SK-N-SH (cell line): Measurements from ENCODE around the gene USP1. TPM values are rescaled to one million over a fixed set of nuclear protein-coding genes. Genes with fewer than 3 reads are reported as not detected.
A peak's percentile ranks its signal among the peaks of the same experiment; 100 is the strongest.

Experiments
- CTCF ChIA-PET: fragments of 300-600, 350-600 bp; formaldehyde crosslinking; extraction: SDS; loops from one replicate; lab custom pipeline; 2021; lab: Yijun Ruan, JAX
- POLR2A ChIA-PET: fragments of 350-600 bp; sonication (Branson Sonifier 250); formaldehyde crosslinking; extraction: SDS; loops from one replicate; lab custom pipeline; 2020; ENCODE audit warnings: antibody characterized with exemption, inconsistent platforms; lab: Yijun Ruan, JAX
- DNase-seq: peaks from one replicate; pipeline ENCODE4 v3.0.0; 2012
- H2AFZ ChIP-seq: fragments of 200-600 bp; sonication (generic); 2 replicates; pipeline ENCODE4 v1.8.1; 2016; ENCODE audit warnings: antibody characterized with exemption, mild to moderate bottlenecking, low read depth
- H3F3A ChIP-seq: fragments of 200-600 bp; sonication (generic); replicated peaks from 2 replicates; pipeline ENCODE3; 2016; ENCODE audit warnings: antibody characterized with exemption, mild to moderate bottlenecking; ENCODE audit not compliant: insufficient read depth
- H3K27ac ChIP-seq, 2 experiments: fragments of 200-500 bp in 1 of 2; fragments of 200-600 bp in 1 of 2; sonication (Bioruptor generic) in 1 of 2; sonication (generic), shearing (Covaris generic) in 1 of 2; 2 replicates each; pipeline versions ENCODE4 v1.5.1 to v1.6.1; 2014 to 2016; ENCODE audit warnings: low read depth in 2 of 2, inconsistent platforms in 1 of 2, low read length in 1 of 2, mild to moderate bottlenecking in 1 of 2, mixed read lengths in 1 of 2
- H3K27me3 ChIP-seq: fragments of 200-600 bp; sonication (generic), shearing (Covaris generic); 2 replicates; pipeline ENCODE4 v1.6.1; 2016; ENCODE audit warnings: mixed run types; ENCODE audit not compliant: insufficient read depth
- H3K36me3 ChIP-seq, 2 experiments: fragments of 200-500 bp in 1 of 2; fragments of 200-600 bp in 1 of 2; sonication (Bioruptor generic) in 1 of 2; sonication (generic) in 1 of 2; replicated peaks in 1 of 2; 2 replicates each; pipeline versions ENCODE3 to v1.5.1; 2014 to 2016; ENCODE audit warnings: low read length in 1 of 2, mild to moderate bottlenecking in 1 of 2; ENCODE audit not compliant: insufficient read depth in 2 of 2, control insufficient read depth in 1 of 2
- H3K4me1 ChIP-seq, 2 experiments: fragments of 200-500 bp in 1 of 2; fragments of 200-600 bp in 1 of 2; sonication (Bioruptor generic) in 1 of 2; sonication (generic), shearing (Covaris generic) in 1 of 2; 2 replicates each; pipeline versions ENCODE4 v1.5.1 to v1.6.1; 2014 to 2016; ENCODE audit warnings: low read depth in 1 of 2, low read length in 1 of 2, mixed run types in 1 of 2; ENCODE audit not compliant: insufficient read depth in 2 of 2, control insufficient read depth in 1 of 2
- H3K4me2 ChIP-seq: fragments of 200-600 bp; sonication (generic), shearing (Covaris generic); 2 replicates; pipeline ENCODE4 v1.6.1; 2017; ENCODE audit warnings: mixed run types
- H3K4me3 ChIP-seq, 2 experiments: fragments of 200-500 bp in 1 of 2; fragments of 200-600 bp in 1 of 2; sonication (Bioruptor generic) in 1 of 2; sonication (generic), shearing (Covaris generic) in 1 of 2; 2 replicates each; pipeline versions ENCODE4 v1.5.1 to v1.8.1; 2014 to 2016; ENCODE audit warnings: low read depth in 2 of 2, inconsistent platforms in 1 of 2, low read length in 1 of 2, mild to moderate bottlenecking in 1 of 2, mixed read lengths in 1 of 2, moderate library complexity in 1 of 2
- H3K79me2 ChIP-seq: fragments of 200-600 bp; sonication (generic); 2 replicates; pipeline ENCODE4 v1.8.1; 2017; ENCODE audit warnings: mild to moderate bottlenecking; ENCODE audit not compliant: insufficient read depth
- H3K9ac ChIP-seq: fragments of 200-600 bp; sonication (generic); 2 replicates; pipeline ENCODE4 v1.6.1; 2017; ENCODE audit warnings: mixed run types
- H3K9me2 ChIP-seq: fragments of 200-600 bp; sonication (generic); 2 replicates; pipeline ENCODE4 v1.6.1; 2017; ENCODE audit warnings: mixed run types
- H3K9me3 ChIP-seq: fragments of 200-600 bp; sonication (generic); 2 replicates; pipeline ENCODE4 v1.6.1; 2017; ENCODE audit warnings: mixed run types, mild to moderate bottlenecking, moderate library complexity
- H4K20me1 ChIP-seq: fragments of 200-600 bp; sonication (generic); 2 replicates; pipeline ENCODE4 v1.6.1; 2017; ENCODE audit warnings: mild to moderate bottlenecking, mixed run types; ENCODE audit not compliant: insufficient read depth
- EP300 ChIP-seq, 2 experiments: IDR thresholded peaks; 2 replicates each; pipeline versions ENCODE4 v1.4.0 to v1.6.1; 2012; ENCODE audit warnings: borderline replicate concordance in 1 of 2, low read depth in 1 of 2, low read length in 1 of 2
- NFIC ChIP-seq: IDR thresholded peaks from 2 replicates; pipeline ENCODE4 v1.4.0; 2012; ENCODE audit warnings: borderline replicate concordance
- NRF1 ChIP-seq: IDR thresholded peaks from 2 replicates; pipeline ENCODE4 v1.6.1; 2012; ENCODE audit warnings: low read depth, mild to moderate bottlenecking, low read length
- POLR2AphosphoS5 ChIP-seq: IDR thresholded peaks from 2 replicates; pipeline ENCODE4 v1.6.1; 2012; ENCODE audit warnings: low read depth, low read length
- RCOR1 ChIP-seq: fragments of 150-350 bp; IDR thresholded peaks from 2 replicates; pipeline ENCODE4 v1.6.1; 2017; ENCODE audit warnings: antibody characterized with exemption, low read length
- TCF12 ChIP-seq: IDR thresholded peaks from 2 replicates; pipeline ENCODE4 v1.4.0; 2012
- WGBS: methylation state at CpG from one replicate; pipeline ENCODE4 v1.1.6; 2017; ENCODE audit warnings: low lambda C conversion rate; 5-methylcytosine and 5-hydroxymethylcytosine counted together
- polyA plus RNA-seq, 3 experiments: library from polyadenylated mRNA; depleted of rRNA; stranded (reverse); fragments of >200 nt; gene quantifications; 2 replicates each; pipeline ENCODE4 v1.2.3, GENCODE V29; 2012
- TF ChIP-seq, protein P1 (sequence below): IDR thresholded peaks from 2 replicates; pipeline ENCODE4 v1.4.0; 2012; ENCODE audit warnings: low read depth
- TF ChIP-seq, protein P2 (sequence below): IDR thresholded peaks from 2 replicates; pipeline ENCODE4 v1.4.0; 2012; ENCODE audit warnings: low read depth, borderline replicate concordance

USP1 gene
- polyA plus RNA-seq, 1 of the 3 experiments (the other 2 are of a cell fraction) = 4.3 TPM

DNA sequence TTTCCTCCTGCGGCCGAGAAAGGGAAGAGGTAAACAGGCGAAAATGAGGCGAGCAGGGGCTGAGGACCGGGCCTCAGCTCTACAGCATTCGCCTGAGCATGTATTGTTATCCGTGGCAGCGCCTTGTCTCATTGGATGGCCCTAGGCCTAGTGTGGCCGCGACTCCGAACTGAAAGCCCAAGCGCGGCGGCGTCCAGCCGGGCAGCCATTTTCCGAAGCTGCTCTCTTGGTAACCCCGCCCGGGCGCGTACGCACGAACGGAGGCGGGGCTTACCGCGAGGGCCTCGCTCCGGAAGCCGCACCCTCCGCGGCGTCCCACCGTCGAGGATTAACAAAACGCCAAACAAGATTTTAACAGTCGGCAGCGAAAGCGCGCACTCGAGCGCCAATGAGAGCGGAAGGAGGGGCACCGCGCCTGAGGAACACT, 797 bp upstream of the USP1 start (continued):
- TF ChIP-seq RCOR1 (no peak), POLR2AphosphoS5 (peak; percentile 97)

DNA sequence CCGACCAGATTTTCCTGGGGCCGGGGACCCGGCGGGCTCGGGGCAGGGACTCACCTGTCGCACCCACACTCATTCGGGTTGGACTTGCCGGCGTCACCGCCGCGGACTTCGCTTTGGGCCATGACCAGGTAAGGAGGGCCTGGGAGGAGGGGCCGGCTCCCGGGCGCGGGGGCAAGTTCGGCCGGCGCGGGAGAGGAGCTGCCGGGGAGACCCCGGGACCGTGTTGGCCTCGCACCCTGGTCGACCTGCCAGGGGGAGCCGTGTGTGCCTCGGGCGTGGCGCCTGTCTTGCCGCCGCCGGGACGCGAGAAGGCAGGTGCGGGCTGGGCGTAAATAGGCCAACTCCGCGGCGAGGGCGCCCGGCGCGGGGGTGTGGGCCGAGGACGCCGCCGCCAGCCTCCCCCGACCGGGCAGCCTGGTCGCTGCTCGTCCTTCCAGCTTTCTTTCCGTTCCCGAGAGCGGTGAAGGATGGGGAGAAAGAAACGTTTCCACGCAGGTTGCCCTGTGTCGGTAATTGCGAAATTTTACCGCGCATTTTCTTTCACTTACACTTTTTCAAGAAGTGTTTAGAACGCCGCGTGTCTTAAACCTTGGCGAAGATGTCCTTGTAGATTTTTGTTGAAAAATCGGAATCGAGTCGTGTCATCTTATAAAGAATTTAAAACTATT, 558 bp downstream of the USP1 start:
- Histone ChIP-seq H3K4me3 (peak overlapping the region; percentile 94 to 96), H3K27me3 (no peaks in the 10 kb centered on the region), H3K9me3 (no peaks in the 10 kb centered on the region), H3F3A (peaks cover 27% of the 10 kb centered on the region), H3K27ac (peak overlapping the region; percentile 97 to 100), H3K79me2 (peaks cover 56% of the 10 kb centered on the region), H3K9ac (peak overlapping the region; percentile 99), H3K9me2 (no peaks in the 10 kb centered on the region), H2AFZ (peak overlapping the region; percentile 56), H3K4me2 (peak overlapping the region; percentile 86), H3K4me1 (peaks cover 3 to 13% of the 10 kb centered on the region in 2 experiments; a peak in 3 of 4 replicates), H4K20me1 (peaks cover 25% of the 10 kb centered on the region; the same call in 1 of the 2 replicates), H3K36me3 (peaks cover 19 to 25% of the 10 kb centered on the region in 2 experiments)
- DNase-seq = no peak
- CTCF ChIA-PET = interaction anchor here (1.4 to 2.1 kb wide), 3 partner anchors 10 to 309 kb away, joined by 4 to 11 read pairs (median 9); no protein-coding TSS in a partner anchor
- under 1% methylated on average over 48 of the region's 68 CpGs for WGBS
- TF ChIP-seq EP300 (IDR thresholded peaks at IDR 0.05; ENCODE audit: borderline replicate concordance in 1 of 2, low read depth in 1 of 2, low read length in 1 of 2) = no peak
- TF ChIP-seq NFIC = 0 out of 2 replicates have a peak, but pooled peaks have one; percentile 2
- POLR2A ChIA-PET = interaction anchor here (1.1 kb wide), 1 partner anchor 262 kb away, joined by 3 read pairs; no protein-coding TSS in a partner anchor

DNA sequence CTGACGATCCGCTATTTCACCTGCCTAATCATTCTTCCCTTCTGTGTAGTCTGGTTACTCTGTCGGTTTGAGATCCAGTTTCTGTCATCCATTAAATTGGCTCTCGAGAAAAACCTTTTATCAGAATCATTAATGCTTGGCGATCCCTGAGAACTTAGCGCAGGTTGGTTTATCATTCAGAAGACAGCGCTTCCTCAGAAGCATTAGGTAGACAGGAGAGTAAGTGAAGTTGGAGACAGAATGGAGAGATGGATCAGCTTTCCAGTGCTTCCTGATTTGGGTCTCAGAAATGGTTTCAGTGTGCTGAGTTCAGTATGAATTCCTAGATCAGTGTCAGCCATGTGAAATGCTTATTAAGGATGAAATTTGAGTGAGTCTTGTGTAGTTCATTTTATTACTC, 1.3 kb downstream of the USP1 start:
- Histone ChIP-seq H2AFZ (peak overlapping the region; percentile 56; the same call in 1 of the 2 replicates), H3K4me2 (peak overlapping the region; percentile 86), H3F3A (peaks cover 27% of the 10 kb centered on the region), H3K9me3 (no peaks in the 10 kb centered on the region), H3K27ac (peak overlapping the region; percentile 39 to 97; a peak in 3 of 4 replicates), H3K9ac (peak overlapping the region; percentile 99), H3K9me2 (no peaks in the 10 kb centered on the region), H3K4me1 (peaks cover 3 to 13% of the 10 kb centered on the region in 2 experiments; a peak in 3 of 4 replicates), H3K4me3 (peak overlapping the region; percentile 94 to 96), H3K79me2 (peaks cover 63% of the 10 kb centered on the region), H3K36me3 (peaks cover 22 to 32% of the 10 kb centered on the region in 2 experiments), H3K27me3 (no peaks in the 10 kb centered on the region), H4K20me1 (peaks cover 25% of the 10 kb centered on the region; the same call in 1 of the 2 replicates)
- CTCF ChIA-PET = interaction anchor here (1.4 to 2.1 kb wide), 4 partner anchors 9 to 308 kb away, joined by 3 to 11 read pairs (median 6); no protein-coding TSS in a partner anchor
- DNase-seq = no peak
- 2% methylated on average over 7 of the region's 7 CpGs for WGBS
- POLR2A ChIA-PET = interaction anchor here (1.1 kb wide), 1 partner anchor 262 kb away, joined by 3 read pairs; no protein-coding TSS in a partner anchor
- TF ChIP-seq TCF12 (no peak), POLR2AphosphoS5 (0 out of 2 replicates have a peak, but pooled peaks have one; percentile 11), NRF1 (no peak)
- TF ChIP-seq, protein P1, sequence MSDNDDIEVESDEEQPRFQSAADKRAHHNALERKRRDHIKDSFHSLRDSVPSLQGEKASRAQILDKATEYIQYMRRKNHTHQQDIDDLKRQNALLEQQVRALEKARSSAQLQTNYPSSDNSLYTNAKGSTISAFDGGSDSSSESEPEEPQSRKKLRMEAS = no peak
- TF ChIP-seq, protein P2, sequence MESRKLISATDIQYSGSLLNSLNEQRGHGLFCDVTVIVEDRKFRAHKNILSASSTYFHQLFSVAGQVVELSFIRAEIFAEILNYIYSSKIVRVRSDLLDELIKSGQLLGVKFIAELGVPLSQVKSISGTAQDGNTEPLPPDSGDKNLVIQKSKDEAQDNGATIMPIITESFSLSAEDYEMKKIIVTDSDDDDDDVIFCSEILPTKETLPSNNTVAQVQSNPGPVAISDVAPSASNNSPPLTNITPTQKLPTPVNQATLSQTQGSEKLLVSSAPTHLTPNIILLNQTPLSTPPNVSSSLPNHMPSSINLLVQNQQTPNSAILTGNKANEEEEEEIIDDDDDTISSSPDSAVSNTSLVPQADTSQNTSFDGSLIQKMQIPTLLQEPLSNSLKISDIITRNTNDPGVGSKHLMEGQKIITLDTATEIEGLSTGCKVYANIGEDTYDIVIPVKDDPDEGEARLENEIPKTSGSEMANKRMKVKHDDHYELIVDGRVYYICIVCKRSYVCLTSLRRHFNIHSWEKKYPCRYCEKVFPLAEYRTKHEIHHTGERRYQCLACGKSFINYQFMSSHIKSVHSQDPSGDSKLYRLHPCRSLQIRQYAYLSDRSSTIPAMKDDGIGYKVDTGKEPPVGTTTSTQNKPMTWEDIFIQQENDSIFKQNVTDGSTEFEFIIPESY = no peak
